GM19397 (cell line): ENCODE data around the gene ZNF471.

Experiments
- ATAC-seq: cut with Tn5 transposase; IDR thresholded peaks from one replicate; pipeline ENCODE4 v1.9.1; 2021; ENCODE audit warnings: mild to moderate bottlenecking, moderate library complexity; ENCODE audit not compliant: unreplicated experiment

The ZNF471 gene

DNA sequence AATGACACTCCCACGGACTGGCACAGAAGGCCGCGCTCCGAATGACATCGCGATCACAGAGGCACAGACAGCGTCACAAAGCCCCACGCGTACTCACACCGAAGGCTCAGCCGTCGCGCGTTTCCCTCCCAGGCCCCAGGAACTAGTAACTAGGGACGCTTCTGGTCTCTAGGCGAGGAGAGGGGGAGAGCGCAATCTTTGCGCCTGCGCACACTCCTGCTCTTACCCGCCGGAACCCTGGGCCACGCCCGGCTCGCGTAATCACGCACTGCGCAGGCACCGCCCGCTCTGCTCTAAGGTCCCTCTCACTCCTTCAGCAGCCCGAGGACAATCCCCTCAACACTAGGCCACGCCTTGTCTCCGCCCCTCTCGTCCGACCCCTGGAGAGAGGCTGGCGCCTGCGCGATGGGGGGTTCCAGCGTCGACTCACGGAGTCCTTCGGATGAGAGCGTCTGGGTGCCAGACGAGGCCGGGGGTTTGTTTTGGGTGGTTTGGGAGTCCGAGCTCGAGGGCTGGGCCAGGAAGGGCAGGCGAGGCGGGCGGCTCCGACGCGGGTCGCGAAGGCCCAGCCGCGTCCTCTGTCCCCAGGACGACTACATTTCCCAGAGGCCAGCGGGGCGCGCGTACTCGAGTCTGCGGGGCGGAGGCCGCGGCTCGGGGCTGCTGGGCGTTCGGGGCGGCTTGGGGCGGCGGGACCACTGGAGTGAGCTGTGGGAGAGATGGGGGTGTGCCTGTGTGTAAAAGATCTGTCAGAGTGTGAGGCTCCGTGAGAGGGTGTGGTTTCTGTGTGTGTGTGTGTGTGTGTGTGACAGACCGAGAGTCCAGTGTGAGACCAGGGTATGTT, at the start of gene ZNF471:
Gene ZNF471, plus strand, starts transcription at position 410 of the 844 bp plus-strand sequence. CDS start 3,717 bp downstream, outside the sequence.
- ATAC-seq, result no peak

DNA sequence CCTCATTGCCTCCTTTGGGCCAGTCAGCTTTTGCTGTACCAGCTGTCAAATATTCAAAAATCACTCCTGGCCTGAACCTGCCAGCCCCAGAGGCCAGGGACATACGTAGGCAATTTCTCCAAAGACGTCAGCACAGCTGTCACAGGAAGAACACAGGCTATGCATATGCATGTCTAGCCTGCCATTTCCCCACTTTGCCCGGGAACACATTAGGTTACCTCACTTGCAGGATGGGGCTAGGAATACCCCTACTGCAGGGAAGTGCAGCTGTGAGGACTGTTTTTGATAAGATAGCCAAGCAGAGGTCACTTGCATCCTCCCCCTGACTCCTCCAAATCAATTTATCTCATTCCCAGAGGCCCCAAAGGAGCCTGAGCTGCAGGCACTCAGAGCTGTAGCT, 33.3 kb upstream of the ZNF471 start:
- ATAC-seq, result no peak

DNA sequence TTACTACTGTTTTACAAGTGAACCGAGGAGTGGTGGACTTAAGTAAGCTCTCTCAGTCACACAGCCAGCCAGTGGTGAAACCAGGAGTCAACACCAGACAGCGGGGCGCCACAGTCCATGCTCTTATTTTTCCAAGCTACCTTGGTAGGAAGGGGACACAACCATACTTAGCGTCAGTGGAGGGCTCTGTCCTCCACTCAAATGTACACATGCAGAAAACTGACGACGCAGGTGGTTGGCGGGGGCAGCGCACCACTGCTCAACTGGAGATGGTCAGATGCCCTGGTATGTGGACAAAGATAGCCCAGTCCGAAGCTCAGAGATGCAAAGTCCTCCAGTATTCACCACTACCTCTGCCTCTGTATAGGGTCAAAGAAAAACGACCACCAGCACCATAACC, 31.6 kb upstream of the ZNF471 start:
- ATAC-seq, result no peak

DNA sequence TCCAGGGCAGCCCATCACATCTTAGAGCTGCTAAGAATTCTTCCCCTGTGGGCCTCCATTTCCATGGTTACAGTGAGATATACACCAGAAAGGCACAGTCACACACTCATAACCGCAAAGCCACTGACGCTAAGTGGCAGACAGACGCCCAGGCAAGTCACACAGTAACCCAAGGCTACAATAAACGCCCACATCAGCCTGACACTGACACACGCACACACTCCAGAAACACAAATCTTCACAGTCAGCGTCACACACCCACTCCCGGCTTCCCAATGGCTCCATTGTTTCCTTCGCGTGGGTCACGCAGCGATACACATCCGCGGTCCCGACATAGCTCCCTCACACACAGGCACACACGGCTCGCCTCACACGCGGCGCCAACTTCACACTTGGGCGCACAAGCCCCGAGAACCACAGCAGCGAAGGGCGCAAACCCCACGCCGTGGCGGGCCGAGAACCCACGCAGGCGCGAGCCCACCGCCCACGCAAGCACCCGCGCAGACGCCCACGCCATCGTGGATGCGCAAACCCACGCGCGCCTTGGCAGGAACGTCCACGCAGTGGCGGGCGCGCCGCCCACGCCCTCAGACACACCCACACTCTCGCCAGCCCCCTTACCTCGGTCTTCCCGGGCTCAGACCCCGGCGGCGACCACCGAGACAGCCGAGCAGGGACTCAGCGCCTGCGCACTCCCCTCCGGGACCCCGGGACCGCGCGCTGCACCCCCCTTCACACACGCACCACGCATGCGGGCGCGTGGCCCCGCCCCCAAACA, 30.8 kb upstream of the ZNF471 start, which contains the start of gene ZNF667:
Gene ZNF667, minus strand, starts transcription at position 695 of the 778 bp plus-strand sequence. CDS start 14,975 bp downstream, outside the sequence.
- ATAC-seq, result no peak

DNA sequence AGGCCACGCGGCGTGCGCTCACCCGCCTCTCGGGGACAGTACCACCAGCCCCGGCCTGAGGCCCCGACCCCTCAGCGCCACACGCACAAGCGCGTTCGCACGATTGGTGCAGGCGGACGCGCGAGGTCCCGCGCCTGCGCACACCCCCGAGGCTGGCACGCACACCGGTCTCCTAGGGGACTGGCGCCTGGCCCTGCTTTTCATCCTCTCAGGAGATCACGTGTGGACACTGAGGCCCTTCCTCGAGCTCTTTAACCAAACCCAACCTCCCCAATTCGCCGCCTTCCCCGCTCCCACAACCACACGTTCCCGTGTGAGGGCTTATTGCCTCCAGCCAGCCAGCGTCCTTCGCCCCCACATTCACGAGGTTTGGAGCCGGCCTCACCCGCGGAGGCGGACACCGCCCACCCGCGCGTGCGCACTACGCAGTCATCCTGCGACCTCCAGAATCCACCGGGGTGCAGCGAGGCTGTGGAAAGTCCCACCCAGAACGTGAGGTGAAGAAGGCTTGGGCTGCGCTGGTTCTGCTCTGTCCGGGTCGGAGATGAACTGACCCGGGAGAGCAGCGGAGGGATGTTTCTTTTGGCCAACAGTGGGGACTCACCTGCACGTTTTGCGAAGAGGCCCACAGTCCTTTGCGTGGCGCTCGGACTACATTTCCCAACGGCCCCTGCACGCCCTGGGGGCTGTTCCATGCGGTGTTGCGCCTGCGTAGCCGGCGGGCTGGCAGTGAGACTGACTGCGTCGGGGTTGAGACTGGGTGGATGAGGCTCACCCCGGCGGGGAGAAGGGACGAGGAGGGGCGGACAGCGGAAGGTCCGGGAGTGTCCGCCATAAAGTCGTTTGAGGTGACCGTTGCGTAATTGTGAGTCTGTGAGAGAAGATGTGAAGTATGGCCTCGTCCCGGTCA, 30.0 kb upstream of the ZNF471 start:
- no peak for ATAC-seq

DNA sequence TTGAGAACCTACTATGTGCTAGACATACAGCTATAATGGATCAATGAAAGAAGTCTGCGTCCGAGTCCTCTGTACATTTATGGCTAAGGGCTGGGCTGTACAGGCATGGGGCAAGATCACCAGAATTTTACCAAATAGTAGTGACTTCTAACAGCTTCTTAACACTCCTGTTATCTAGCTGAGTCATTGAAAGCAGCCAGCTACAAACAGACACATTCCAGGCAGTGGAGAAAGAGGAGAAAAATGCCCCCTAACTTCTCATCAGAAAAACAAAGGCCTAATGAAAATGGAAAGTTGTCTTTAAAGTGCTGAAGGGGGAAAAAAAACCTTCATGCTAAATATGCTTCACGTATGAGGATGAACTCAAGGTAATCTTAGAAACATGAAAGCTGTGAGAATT, 16.3 kb upstream of the ZNF471 start:
- no peak for ATAC-seq

DNA sequence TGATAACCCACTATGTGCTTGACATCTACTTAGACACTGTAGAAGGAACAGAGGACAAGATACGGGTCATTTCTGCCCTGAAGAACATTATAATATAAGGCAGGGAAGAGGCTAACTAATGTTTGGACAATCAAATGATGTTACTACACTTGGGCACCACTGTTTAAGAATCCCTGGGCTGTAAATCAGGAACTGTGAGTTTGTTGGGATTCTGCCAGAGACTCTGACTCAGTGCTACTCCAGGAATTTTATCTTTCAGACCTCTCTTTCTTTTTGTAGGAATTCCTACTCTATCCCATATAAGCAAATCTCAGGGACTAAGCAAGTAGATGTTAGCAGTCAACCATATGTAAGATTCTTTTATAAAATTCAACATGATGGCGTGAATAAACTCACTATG, 3.1 kb upstream of the ZNF471 start:
- ATAC-seq, result no peak

DNA sequence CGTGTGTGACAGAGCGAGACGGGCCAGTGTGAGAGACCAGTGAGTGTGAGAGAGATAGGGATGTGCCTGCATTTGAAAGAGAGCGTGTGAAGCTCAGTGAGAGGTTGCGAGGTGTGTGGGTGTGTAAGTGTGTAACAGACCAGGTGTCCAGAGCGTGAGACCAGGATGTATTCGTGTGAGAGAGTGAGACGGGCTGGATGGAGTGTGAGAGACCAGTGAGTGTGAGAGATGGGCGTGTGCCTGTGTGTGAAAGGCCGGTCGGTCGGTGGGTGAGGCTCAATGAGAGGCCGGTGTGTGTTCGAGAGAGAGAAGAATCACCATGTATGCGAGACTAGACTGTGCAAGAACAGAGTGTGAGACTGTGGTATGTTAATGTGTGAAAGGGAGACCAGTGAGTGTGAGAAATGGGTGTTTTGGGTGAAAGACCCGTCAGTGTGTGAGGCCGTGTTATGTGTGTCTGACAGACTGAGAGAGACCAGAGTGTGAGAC, 679 bp downstream of the ZNF471 start:
- no peak for ATAC-seq

DNA sequence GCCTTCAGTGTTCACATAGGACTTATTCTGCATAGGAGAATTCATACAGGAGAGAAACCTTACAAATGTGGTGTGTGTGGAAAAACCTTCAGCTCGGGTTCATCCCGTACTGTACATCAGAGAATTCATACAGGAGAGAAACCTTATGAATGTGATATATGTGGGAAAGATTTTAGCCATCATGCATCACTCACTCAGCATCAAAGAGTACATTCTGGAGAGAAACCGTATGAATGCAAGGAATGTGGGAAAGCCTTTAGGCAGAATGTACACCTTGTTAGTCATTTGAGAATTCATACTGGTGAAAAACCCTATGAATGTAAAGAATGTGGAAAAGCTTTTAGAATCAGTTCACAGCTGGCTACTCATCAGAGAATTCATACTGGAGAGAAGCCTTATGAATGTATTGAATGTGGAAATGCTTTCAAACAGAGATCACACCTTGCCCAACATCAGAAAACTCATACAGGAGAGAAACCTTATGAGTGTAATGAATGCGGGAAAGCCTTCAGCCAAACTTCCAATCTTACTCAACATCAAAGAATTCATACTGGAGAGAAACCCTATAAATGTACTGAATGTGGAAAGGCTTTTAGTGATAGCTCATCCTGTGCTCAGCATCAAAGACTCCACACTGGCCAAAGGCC, 17.7 kb downstream of the ZNF471 start:
- no peak for ATAC-seq

DNA sequence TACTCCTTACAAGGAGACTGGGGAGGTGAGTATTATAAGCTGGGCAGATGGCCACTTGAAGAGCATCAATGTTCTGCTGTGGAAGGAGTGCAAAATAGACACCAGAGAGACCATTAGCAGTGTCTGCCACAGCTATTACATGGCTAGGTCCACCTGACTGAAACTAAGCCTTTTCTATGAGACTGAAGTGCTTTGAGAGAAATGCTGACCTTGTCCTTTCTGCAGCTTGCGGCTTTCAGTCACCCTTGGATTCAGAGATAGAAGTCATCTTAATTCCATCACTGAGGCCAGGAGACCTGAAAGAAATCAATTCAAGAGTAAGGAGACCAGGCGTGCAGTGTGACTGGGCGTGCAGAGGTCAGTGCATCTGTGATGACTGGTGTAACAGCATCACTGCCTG, 29.8 kb downstream of the ZNF471 start:
- no peak for ATAC-seq

DNA sequence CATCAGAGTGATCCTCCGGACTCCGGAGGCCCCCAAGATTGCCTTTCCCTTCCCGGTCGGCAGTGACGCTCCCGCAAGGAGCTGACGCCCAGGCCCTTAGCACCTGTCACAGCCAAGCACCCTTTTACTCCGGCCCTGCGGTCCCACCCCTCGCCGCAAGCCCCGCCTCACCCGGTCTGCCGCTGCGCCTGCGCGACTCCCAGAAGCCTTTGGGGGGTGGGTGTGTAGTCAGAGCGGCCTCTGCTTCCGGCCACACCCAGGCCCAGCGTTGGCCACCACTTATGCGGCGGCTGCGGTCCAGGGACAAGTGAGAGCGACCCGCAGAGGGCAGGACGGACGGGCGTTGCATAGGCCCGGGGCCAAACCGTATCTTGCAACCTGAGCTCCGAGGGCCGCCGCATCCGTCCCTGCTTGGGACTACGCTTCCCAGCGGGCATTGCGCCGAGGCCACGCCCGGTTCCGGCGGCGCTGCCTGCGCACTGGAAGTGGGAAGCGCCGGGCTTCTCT, 30.7 kb downstream of the ZNF471 start:
- ATAC-seq, result peak; percentile 89

DNA sequence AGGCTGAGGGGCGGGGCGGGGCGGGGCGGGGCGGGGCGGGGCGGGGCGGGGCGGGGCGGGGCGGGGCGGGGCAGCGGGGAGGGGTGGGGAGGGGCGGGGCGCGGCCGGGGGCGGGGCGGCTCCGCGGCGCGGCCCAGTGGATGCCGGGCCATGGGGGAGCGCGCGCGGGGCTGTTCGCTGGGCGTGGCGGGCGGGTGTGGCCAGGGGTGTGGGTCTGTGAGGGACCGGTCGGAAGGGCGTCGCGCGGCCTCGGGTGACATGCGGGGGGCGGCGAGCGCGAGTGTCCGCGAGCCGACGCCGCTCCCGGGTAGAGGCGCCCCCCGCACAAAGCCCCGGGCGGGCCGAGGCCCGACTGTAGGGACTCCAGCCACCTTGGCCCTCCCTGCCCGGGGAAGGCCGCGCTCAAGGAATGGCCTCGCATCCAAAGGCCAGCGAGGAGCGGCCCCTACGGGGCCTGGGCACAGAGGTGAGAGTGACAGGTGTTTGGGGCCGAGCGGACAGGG, 31.2 kb downstream of the ZNF471 start, which contains the start of gene ZFP28:
Gene ZFP28, plus strand, starts transcription at position 188 of the 503 bp plus-strand sequence. Its CDS starts 71 bp downstream, at position 259.
- ATAC-seq, result peak; percentile 56

DNA sequence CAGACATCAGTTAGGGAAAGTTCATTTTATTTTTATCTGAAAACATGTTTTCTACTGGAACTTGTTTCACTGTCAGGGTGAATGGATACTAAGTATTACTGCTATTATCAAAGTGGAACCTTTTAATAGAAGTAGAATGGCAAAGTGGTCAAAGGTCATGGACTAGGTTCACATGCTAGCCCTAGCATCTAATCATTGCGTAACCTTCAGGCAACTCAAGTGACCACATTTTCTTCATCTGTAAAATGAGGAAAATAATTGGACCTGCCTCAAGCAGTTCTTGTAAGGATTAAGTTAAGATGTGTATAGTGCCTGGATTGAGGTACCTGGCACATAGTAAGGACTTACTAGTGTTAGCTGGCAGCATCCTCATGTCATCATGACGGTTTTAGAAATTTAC, 36.1 kb downstream of the ZNF471 start:
- ATAC-seq, result no peak

DNA sequence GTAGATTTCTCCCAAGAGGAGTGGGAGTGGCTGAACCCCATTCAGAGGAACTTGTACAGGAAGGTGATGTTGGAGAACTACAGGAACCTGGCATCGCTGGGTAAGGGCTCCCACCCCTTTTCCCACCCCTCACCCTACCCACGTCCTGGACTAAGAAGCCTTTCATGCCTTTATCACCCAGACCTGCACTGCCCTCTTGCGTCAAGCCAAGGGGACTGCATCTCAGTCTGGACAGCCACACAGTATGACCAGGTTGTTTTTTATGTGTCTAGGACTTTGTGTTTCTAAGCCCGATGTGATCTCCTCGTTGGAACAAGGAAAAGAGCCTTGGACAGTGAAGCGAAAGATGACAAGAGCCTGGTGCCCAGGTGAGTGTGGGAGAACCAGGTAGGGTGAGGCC, 39.9 kb downstream of the ZNF471 start:
- ATAC-seq, result no peak

DNA sequence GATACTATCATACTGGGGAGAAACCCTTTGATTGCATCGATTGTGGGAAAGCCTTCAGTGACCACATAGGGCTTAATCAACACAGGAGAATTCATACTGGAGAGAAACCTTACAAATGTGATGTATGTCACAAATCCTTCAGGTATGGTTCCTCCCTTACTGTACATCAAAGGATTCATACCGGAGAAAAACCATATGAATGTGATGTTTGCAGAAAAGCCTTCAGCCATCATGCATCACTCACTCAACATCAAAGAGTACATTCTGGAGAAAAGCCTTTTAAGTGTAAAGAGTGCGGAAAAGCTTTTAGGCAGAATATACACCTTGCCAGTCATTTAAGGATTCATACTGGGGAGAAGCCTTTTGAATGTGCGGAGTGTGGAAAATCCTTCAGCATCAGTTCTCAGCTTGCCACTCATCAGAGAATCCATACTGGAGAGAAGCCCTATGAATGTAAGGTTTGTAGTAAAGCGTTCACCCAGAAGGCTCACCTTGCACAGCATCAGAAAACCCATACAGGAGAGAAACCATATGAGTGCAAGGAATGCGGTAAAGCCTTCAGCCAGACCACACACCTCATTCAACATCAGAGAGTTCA, 46.7 kb downstream of the ZNF471 start:
- ATAC-seq, result no peak

DNA sequence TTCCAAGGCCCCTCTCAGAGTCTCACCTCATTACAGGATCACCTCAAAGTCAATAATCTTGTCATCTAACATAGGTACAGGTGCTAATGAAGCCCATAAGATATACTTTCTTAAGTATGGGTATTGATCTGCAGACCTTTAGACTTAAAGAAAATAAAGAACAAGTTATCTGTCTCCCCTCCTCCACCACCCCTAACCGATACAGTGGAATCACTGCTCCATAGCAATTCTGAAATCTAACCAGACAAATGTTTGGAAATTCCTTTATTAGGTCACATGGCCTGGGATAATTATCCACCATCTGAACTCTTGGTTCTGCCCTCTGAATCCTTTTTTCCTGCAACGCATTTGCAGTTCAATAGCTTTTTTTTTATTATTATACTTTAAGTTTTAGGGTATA, 55.1 kb downstream of the ZNF471 start:
- ATAC-seq, result no peak

DNA sequence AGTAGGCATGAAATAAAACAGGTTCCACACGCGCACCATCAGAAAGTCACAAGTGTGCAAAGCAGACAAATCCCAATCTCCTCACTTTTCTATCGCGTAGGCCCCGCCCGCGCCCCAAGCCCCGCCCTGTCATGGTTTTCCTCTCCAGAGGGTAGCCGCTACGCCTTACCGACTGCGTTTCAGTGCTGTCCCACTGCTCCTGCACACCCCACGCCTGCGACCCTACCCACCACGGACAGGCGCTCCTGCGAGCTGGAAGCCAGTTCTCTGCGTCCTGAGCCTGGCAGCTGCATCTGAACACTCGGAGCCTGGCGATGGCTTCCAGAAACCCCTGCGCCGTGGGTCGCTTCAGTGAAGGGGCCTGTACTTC, 59.2 kb downstream of the ZNF471 start:
- ATAC-seq, result peak; percentile 35

DNA sequence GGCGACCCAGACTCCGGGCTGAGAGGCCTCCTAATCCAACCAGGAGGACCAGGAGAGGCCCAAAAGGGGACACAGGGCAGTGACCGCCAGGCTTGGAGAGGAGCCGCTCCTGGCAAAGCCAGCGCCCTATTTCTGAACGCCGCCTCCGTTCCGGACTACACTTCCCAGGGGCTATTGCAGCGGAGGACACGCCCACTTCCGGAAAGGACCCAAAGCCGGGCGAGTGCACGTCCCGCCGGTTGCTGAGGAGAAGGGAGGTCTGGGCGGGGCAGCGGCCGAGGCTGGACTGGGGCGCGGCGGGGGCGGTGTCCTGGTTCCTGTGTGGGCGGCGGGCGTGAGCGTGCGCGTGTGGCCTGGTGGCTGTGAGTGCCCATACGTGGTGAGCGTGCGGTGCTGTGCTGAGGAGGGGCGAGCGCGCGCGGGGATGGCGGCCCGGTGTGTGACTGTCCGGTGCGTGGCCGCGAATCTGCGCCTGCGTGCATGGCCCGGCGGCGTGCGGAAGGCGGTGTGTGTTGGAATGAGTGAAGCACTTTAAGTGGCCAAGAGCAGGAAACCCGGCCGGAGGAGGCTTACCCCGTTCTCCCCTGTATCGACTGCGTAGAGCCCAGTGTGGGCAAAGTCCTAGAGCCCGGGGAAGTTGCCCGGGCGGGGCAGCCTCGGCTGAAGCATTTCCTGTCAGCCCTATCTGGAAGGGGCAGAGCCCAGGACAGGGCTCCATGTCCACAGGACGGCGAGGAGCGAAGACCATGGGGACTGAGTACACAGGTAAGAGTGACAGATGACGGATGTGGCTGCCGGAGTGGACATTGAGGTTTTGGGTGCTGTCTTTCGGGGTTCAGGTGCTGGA, 59.8 kb downstream of the ZNF471 start, which contains the start of gene ZNF470:
Gene ZNF470, plus strand, starts transcription at position 195 of the 847 bp plus-strand sequence. CDS start 2,844 bp downstream, outside the sequence.
- ATAC-seq, result peak; percentile 98
